GM19099 (cell line): ENCODE measurements around the gene PTGER2.

ENCODE experiments used
- POLR2A ChIP-seq: IDR thresholded peaks from 3 replicates; pipeline ENCODE4 v1.6.1; 2011; ENCODE audit warnings: low read depth; ENCODE audit not compliant: insufficient read length; ENCODE audit errors: extremely low read depth

The PTGER2 gene

DNA sequence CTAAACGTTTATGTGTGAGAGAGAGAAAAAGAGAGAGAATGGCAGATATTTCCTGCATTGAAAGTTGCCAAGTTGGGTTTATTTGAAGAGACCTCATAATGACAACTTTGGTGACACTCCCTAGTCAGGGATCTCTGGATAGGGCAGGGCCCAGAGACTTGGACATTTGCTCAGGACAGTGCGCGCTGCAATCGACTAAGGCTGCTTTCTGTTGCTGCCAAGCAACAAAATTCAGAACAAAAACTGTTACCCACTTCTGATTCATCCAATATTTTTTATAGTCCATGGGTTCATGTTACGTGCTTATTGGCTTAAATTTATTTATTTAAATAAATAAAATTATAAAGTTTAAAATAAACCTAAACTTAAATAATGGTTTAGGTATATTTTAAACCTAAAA lies 34.2 kb downstream of the PTGER2 start:
- TF ChIP-seq POLR2A: no peak

DNA sequence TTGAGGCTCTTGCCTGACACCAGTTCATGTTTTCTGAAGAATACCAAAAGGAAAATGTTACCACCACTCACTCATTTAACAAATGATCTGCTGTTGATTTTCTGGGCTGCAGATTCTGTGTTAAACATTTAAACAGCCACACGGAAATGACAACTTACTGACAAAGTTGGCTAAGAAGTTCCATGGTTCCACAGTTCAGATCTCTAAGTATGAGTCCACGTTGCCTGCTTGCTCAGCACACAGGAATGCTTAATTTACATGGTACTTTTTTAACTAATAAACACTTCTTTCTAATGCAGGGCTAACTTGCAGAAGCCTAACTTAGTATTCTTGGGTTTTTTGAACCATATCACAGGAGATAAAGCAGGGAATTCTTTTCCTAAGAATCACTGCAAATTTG lies 34.7 kb downstream of the PTGER2 start:
- TF ChIP-seq POLR2A: no peak

DNA sequence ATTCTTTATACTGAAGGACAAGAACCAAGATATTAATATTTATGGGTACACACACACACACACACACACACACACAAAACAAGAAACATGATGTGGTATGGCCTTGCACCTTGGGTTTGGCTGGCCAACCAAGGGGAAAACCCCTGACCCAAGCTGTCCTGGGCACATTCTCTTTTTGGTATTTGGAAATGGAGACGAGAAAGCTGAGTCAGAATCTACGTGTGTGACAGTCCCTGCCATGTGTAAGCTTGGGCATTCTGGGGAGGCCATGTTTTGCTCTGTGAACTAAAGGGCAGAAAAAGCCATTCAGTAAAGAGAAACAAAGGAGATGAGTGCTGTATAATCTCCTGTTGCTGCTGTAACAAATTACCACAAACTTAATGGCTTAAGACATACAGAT lies 35.6 kb downstream of the PTGER2 start:
- TF ChIP-seq POLR2A: no peak

- TF ChIP-seq POLR2A: no peak
These were observed 36.3 kb downstream of the PTGER2 start for GRCh38 chr14:52350445-52350844.

- no peak for TF ChIP-seq POLR2A
These were observed 37.3 kb downstream of the PTGER2 start for GRCh38 chr14:52351233-52352060.

- TF ChIP-seq POLR2A: no peak
These were observed 38.0 kb downstream of the PTGER2 start for GRCh38 chr14:52352061-52352491.

GRCh38 chr14:52352569-52352968 lies 38.5 kb downstream of the PTGER2 start:
- TF ChIP-seq POLR2A: no peak

DNA sequence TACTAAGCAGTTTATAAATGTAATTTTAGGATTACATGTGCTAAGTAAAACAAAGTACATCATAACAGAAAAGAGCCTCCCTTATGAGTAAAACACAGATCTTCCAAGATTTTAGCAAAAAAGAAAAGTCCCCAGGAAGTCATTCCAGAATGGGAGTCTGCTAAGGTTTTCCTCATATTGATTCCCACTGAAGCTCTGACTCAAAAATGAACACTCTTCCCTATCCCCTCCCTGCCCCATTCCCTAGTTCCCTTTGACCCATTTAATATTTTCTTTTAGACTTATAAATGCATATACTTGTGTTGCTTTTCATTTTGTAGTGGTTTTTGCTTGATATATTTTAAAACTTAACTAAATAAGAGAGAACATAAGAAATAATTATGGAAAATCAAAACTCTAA lies 40.1 kb downstream of the PTGER2 start:
- no peak for TF ChIP-seq POLR2A

DNA sequence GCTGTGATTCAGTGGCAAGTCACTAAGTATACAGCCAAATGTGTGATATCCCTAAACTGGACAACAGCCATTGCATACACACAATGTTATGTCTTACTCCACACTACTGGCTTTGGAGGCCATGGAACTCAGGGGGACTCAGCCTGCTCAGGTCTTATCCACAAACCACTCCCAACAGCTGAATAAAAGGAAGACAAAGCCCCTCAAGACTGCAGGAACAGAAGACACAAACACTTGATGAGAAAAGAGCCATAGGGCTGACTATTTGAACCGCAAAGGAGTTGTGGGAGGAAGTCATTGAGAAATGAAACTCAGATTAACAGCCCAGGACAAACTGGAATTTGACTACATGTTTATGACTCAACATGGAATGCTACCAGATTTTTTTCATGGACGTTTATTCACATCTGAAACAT lies 40.9 kb downstream of the PTGER2 start:
- no peak for TF ChIP-seq POLR2A

GRCh38 chr14:52355526-52355925 lies 41.4 kb downstream of the PTGER2 start:
- no peak for TF ChIP-seq POLR2A

GRCh38 chr14:52356025-52356424 lies 41.9 kb downstream of the PTGER2 start:
- no peak for TF ChIP-seq POLR2A

DNA sequence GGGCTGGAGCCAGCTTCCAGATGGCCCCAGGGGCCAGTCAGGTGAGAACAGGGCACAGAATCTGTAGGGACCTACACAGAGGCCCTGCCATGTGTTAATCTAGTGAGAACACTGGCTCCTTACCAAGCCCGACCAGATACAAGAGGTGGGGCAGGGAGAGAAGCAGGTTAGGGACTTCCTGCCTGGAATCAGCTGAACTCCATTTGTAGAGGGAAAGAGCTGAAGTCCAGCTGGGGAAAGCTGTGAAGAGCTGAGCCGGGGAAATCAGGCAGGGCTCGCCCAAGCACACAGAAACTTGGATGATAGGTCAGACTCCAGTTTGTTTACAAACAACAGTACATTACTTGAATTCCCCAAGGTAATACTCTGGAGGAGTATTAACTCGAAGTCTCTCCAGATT lies 46.7 kb downstream of the PTGER2 start:
- no peak for TF ChIP-seq POLR2A

DNA sequence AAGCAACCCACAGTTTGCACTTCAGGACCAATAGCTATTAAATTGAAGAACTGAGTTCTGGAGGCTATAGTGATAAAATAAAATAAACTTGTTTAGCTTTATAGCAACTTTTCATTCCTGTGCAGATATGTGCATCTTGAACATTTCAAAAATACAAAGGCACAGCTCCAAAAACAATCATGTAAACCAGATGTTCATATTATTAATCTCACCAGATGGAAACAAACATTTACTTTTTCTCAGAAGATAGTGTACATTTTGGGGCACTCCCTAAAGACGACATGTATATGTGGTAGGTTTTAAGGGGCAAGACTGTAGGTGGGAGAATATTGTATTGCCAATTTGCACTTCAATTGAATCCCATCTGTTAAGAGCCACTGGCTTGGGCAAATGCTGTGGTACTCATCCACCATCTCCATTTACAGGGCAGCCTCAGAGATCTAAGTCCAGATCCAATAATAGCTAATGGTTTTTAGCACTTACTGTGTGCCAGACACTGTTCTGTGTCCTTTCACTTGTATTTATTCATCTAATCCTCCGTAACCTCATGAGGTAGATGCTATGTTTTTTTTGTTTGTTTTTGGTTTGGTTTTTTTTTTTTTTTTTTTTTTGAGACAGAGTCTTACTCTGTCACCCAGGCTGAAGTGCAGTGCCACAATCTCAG lies 49.1 kb downstream of the PTGER2 start:
- TF ChIP-seq POLR2A: no peak

GRCh38 chr14:52363961-52364360 lies 49.8 kb downstream of the PTGER2 start:
- no peak for TF ChIP-seq POLR2A

GRCh38 chr14:52365071-52365470 lies 51.0 kb downstream of the PTGER2 start:
- TF ChIP-seq POLR2A: no peak

- TF ChIP-seq POLR2A: no peak
These were observed 52.7 kb downstream of the PTGER2 start for GRCh38 chr14:52366796-52367315.
